Body of pancreas (tissue), 4 donors: ENCODE measurements around the gene ADGRL2.

Experiments used
- POLR2A ChIP-seq, 3 donors: fragments of 450-650 bp; IDR thresholded peaks; one replicate each; pipeline ENCODE4 v1.6.1; 2016; ENCODE audit warnings: antibody characterized with exemption in 3 of 3, mild to moderate bottlenecking in 2 of 3
- TF ChIP-seq, protein P1 (sequence below), 7 experiments: fragments of 450-650 bp in 4 of 7; fragments of 200-600 bp in 3 of 7; sonication (generic) in 3 of 7; IDR thresholded peaks; one replicate each; pipeline ENCODE4 v1.5.1; 2016 to 2019; ENCODE audit warnings: antibody characterized with exemption in 7 of 7

DNA sequence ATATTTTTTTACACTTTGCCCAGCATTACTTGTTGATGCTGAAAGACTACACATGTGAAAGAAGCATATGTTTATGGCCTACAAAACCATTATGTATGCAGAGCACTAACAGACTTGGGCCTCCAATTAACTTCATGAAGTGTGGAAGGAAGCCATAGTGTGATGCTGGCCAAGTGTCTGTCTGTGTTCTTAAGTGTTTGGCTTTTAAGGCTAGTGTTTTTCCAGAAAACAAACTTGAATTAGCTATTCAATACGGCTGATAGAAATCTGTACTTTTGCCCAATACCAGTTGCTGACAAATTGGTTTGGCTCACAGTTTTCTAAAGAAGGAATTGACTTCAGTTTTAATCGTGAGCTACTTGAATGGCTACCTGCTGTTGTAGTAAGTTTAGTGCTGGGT, 136.1 kb downstream of the ADGRL2 start:
- no peak for TF ChIP-seq POLR2A (IDR thresholded peaks at IDR 0.05)
- TF ChIP-seq, protein P1, sequence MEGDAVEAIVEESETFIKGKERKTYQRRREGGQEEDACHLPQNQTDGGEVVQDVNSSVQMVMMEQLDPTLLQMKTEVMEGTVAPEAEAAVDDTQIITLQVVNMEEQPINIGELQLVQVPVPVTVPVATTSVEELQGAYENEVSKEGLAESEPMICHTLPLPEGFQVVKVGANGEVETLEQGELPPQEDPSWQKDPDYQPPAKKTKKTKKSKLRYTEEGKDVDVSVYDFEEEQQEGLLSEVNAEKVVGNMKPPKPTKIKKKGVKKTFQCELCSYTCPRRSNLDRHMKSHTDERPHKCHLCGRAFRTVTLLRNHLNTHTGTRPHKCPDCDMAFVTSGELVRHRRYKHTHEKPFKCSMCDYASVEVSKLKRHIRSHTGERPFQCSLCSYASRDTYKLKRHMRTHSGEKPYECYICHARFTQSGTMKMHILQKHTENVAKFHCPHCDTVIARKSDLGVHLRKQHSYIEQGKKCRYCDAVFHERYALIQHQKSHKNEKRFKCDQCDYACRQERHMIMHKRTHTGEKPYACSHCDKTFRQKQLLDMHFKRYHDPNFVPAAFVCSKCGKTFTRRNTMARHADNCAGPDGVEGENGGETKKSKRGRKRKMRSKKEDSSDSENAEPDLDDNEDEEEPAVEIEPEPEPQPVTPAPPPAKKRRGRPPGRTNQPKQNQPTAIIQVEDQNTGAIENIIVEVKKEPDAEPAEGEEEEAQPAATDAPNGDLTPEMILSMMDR (IDR thresholded peaks at IDR 0.05): no peak
